Measurements from ENCODE around the gene SYTL2. TPM values are rescaled to one million over a fixed set of nuclear protein-coding genes. Genes with fewer than 3 reads are reported as not detected.
"Not testable (repeated sequence)": the region's sequence is repeated elsewhere in the genome, so short reads cannot be mapped to it uniquely, and the experiment has no call there.

Gene SYTL2
- total RNA-seq, 1 donor from 2014 or later, result 25.1 TPM

DNA sequence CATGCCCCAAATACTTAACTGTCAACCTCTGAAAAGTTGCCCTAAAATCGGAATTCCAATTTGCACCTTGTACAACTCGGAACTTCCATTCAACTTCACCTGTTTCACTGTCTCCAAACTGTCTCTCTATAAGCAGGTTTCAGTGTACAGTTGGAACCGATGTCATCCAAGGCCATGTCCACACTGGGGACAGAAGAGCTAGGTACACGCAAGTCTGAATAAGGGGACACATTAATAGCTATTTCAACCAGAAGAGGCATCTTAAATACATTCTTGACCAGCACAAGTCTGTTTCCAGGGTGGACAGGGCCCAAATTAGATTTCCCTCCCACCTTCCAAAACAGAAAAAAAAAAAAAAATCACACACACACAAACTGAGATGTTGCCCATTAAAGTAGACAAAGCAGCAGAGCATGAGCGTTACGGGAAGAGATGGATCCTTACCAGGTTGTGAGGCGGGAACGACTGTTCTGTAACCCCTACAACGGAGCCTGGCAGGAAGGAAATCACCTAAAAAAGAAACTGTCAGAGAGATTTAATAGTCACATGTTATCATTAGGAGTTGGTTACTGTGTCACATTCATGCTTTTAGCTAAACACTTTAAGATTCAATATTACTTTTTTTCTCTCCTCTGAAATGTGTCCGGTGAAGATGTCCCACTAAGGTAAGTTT, 147.7 kb downstream of the SYTL2 start:
- Mint-ChIP-seq H3K27ac (ENCODE audit: unreplicated experiment) (peak overlapping the region; percentile 98), H3K4me3 (ENCODE audit: unreplicated experiment) (peak overlapping the region; percentile 85), H3K4me1 (ENCODE audit: low read depth) (peaks cover 46% of the 10 kb centered on the region), H3K9me3 (ENCODE audit: low read depth) (no peaks in the 10 kb centered on the region), H3K27me3 (ENCODE audit: low read depth) (no peaks in the 10 kb centered on the region), H3K36me3 (ENCODE audit: low read depth) (peaks cover 20% of the 10 kb centered on the region)
- TF ChIP-seq, protein P1, sequence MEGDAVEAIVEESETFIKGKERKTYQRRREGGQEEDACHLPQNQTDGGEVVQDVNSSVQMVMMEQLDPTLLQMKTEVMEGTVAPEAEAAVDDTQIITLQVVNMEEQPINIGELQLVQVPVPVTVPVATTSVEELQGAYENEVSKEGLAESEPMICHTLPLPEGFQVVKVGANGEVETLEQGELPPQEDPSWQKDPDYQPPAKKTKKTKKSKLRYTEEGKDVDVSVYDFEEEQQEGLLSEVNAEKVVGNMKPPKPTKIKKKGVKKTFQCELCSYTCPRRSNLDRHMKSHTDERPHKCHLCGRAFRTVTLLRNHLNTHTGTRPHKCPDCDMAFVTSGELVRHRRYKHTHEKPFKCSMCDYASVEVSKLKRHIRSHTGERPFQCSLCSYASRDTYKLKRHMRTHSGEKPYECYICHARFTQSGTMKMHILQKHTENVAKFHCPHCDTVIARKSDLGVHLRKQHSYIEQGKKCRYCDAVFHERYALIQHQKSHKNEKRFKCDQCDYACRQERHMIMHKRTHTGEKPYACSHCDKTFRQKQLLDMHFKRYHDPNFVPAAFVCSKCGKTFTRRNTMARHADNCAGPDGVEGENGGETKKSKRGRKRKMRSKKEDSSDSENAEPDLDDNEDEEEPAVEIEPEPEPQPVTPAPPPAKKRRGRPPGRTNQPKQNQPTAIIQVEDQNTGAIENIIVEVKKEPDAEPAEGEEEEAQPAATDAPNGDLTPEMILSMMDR (IDR thresholded peaks at IDR 0.05), result no peak
- DNase-seq (ENCODE audit: low spot score), result no peak

DNA sequence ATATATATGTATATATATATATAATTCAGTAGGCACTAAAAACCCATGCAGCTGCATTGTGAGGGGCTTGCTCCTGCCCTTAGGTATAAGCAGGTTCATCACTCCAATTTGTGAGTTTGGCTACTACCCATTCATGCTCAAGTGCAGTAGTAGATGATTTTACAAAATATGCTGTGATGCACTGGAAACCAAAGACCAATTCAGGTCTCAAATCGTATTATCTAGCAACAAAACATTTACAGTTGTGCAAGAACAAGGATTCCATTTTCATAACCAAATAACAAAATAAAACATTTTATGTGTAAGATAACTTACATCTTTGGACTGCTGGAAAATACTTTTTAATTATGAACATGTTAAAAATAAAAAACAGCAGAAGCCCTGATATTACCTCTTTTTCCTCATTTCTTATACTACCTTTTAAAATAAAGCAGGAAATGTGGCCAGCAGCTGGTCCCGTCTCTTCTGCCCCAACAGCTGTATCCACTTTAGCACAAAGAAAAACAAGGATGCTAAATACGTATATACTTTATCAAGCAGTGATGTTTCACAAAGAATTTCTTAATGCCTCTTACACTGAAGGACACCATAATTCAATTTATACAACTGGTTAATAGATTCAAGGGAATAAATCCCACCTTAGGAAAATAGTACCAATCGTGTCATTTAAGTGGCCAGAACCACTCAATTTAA, 148.8 kb downstream of the SYTL2 start:
- H3K36me3 Mint-ChIP-seq (ENCODE audit: low read depth), result peaks cover 21% of the 10 kb centered on the region
- H3K4me3 Mint-ChIP-seq (ENCODE audit: unreplicated experiment), result peak overlapping the region; percentile 85
- no peaks in the 10 kb centered on the region for H3K27me3 Mint-ChIP-seq (ENCODE audit: low read depth)
- DNase-seq (ENCODE audit: low spot score), result no peak
- H3K27ac Mint-ChIP-seq (ENCODE audit: unreplicated experiment), result peak overlapping the region; percentile 82
- TF ChIP-seq, protein P1 (IDR thresholded peaks at IDR 0.05), result no peak
- H3K9me3 Mint-ChIP-seq (ENCODE audit: low read depth), result no peaks in the 10 kb centered on the region
- peaks cover 46% of the 10 kb centered on the region for H3K4me1 Mint-ChIP-seq (ENCODE audit: low read depth)

DNA sequence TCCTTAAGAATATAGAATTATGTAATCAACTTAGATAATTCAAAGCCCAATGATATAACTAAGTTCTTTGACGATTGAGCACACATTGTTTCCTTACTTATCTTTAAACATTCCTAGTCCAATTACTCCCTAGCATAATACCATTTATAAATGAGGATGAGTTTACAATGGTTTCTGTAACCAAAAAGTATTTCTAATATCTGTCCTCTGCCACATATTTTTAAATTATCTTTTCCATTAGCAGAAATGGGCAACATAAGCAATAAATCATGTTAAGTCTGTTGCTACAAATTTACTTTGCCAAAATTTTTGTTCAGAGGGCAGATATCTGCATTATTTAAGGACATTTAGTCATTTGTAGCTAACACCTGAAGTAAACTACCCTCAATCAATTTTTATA, 152.8 kb downstream of the SYTL2 start:
- no peaks in the 10 kb centered on the region for H3K27me3 Mint-ChIP-seq (ENCODE audit: low read depth)
- peaks cover 41% of the 10 kb centered on the region for H3K4me1 Mint-ChIP-seq (ENCODE audit: low read depth)
- H3K4me3 Mint-ChIP-seq (ENCODE audit: unreplicated experiment), result no peak overlapping the region
- no peak overlapping the region for H3K27ac Mint-ChIP-seq (ENCODE audit: unreplicated experiment)
- H3K9me3 Mint-ChIP-seq (ENCODE audit: low read depth), result no peaks in the 10 kb centered on the region
- H3K36me3 Mint-ChIP-seq (ENCODE audit: low read depth), result peaks cover 25% of the 10 kb centered on the region
- no peak for DNase-seq (ENCODE audit: low spot score)
- TF ChIP-seq, protein P1 (IDR thresholded peaks at IDR 0.05), result no peak

DNA sequence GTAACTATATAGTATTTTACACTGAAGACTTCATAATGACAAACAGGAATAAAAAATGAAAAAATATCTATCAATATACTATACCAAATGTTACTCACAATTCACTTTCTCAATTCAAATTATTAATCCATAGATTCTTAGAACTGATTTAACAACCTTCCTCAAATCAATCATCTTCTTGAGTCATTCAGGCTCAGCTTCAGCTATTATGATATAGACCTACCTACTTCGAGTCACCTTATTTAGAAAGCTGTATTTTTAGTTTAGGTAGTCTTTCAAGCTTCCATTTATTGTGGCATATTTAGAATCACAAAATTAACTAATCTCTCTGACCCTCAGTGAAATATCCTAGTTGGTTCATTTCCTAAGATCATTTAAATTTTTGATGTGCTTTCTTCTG, 154.2 kb downstream of the SYTL2 start:
- TF ChIP-seq, protein P1 (IDR thresholded peaks at IDR 0.05), result no peak
- no peaks in the 10 kb centered on the region for H3K27me3 Mint-ChIP-seq (ENCODE audit: low read depth)
- H3K4me3 Mint-ChIP-seq (ENCODE audit: unreplicated experiment), result no peak overlapping the region
- no peak for DNase-seq (ENCODE audit: low spot score)
- no peak overlapping the region for H3K27ac Mint-ChIP-seq (ENCODE audit: unreplicated experiment)
- peaks cover 27% of the 10 kb centered on the region for H3K36me3 Mint-ChIP-seq (ENCODE audit: low read depth)
- no peaks in the 10 kb centered on the region for H3K9me3 Mint-ChIP-seq (ENCODE audit: low read depth)
- H3K4me1 Mint-ChIP-seq (ENCODE audit: low read depth), result peaks cover 30% of the 10 kb centered on the region

DNA sequence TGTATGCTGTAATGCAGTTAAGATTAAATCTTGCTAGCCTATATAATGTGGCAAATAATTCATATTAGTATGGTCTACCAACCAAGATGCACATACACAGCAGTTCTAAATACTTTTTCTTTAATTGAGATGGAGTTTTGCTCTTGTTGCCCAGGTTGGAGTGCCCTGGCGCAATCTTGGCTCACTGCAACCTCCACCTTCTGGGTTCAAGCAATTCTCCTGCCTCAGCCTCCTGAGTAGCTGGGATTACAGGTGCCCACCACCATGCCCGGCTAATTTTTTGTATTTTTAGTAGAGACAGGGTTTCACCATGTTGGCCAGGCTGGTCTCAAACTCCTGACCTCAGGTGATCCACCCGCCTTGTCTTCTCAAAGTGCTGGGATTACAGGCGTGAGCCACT, 156.6 kb downstream of the SYTL2 start:
- H3K4me3 Mint-ChIP-seq (ENCODE audit: unreplicated experiment); H3K27me3 Mint-ChIP-seq (ENCODE audit: low read depth); DNase-seq (ENCODE audit: low spot score); H3K9me3 Mint-ChIP-seq (ENCODE audit: low read depth); H3K27ac Mint-ChIP-seq (ENCODE audit: unreplicated experiment): not testable (repeated sequence)
- Mint-ChIP-seq H3K36me3 (ENCODE audit: low read depth) (peaks cover 12% of the 10 kb centered on the region), H3K4me1 (ENCODE audit: low read depth) (peaks cover 13% of the 10 kb centered on the region)
